Pancreas (tissue), 10 donors: Measurements from ENCODE around the gene TAS2R30. TPM values are rescaled to one million over a fixed set of nuclear protein-coding genes. Genes with fewer than 3 reads are reported as not detected.

Experiments used
- ATAC-seq, 4 donors: fragments of 200-7000 bp; cut with Tn5 transposase; one replicate each; pipeline versions ENCODE4 v1.8.0 to v1.9.1; 2020; ENCODE audit warnings: mild to moderate bottlenecking in 4 of 4, moderate library complexity in 4 of 4
- DNase-seq, 6 donors: peaks; one replicate each; pipeline ENCODE4 v3.0.0-alpha.2; 2020
- FAIRE-seq: peaks from 2 replicates; lab custom pipeline; 2012; peaks lifted over from hg19 to GRCh38; lab: Jason Lieb, UNC
- H3K27ac ChIP-seq, 4 donors: fragments of 200-600 bp; sonication (generic); 1 replicate in 3 of 4; 2 replicates in 1 of 4; pipeline versions ENCODE4 v1.5.0 to v1.8.0; 2020
- H3K27me3 ChIP-seq, 4 donors: fragments of 200-600 bp; one replicate each; pipeline ENCODE4 v1.8.0; 2021
- H3K36me3 ChIP-seq, 3 donors: fragments of 200-600 bp; sonication (generic) in 1 of 3; one replicate each; pipeline versions ENCODE4 v1.5.0 to v1.8.0; 2020 to 2021
- H3K4me1 ChIP-seq, 3 donors: fragments of 200-600 bp; one replicate each; pipeline ENCODE4 v1.8.0; 2021
- H3K4me3 ChIP-seq, 4 donors: fragments of 200-600 bp; sonication (generic) in 2 of 4; one replicate each; pipeline versions ENCODE4 v1.5.0 to v1.8.0; 2020 to 2021
- H3K9me3 ChIP-seq, 4 donors: fragments of 200-600 bp; one replicate each; pipeline ENCODE4 v1.8.0; 2021
- WGBS, 2 donors: extraction: QIAGEN DNeasy Blood & Tissue Kit; methylation state at CpG; one replicate each; pipeline ENCODE4 v1.1.7; 2013; 5-methylcytosine and 5-hydroxymethylcytosine counted together
- intact Hi-C, 3 donors: fragments of 100-400 bp; cut with DNase I; formaldehyde crosslinking; loops; one replicate each; pipeline versions ENCODE4 v1.11.1 to v1.14.2; 2022
- polyA plus RNA-seq, 2 donors: library from polyadenylated mRNA; stranded (reverse); fragments of 200-250 nt; gene quantifications; one replicate each; pipeline ENCODE4 v1.2.3, GENCODE V29; 2013
- total RNA-seq, 6 donors: library from RNA; stranded (reverse); fragmentation: NEBNext Ultra II Directional in 4 of 6; extraction: Animal tissue kit (Norgen Biotek cat#: 25700) in 4 of 6; gene quantifications; one replicate each; pipeline versions ENCODE4 v1.2.1 to v1.2.4, GENCODE V29; 2021 to 2023
- TF ChIP-seq, protein P1 (sequence below), 4 donors: fragments of 200-600 bp; sonication (generic) in 3 of 4; IDR thresholded peaks; one replicate each; pipeline versions ENCODE4 v1.5.0 to v1.8.0; 2021; ENCODE audit warnings: antibody characterized with exemption in 4 of 4
- donor health status: healthy with polysubstance abuse.
- donor health status: DM: no; HTN: no; CAD: no; lungs with moderate emphysema.
- donor health status: DM: no; HTN: no; CAD: no.
- donor health status: control.
- donor health status: control.
- donor health status: Bipolar disorder and iron deficiency.
- donor health status: DM: yes; HTN: yes; CAD: no.
- donor health status: DM: no; HTN: no; CAD: no.
- donor health status: DM: no; HTN: no; CAD: no.
- donor health status: DM: yes; HTN: yes; CAD: no.

The TAS2R30 gene, protein sequence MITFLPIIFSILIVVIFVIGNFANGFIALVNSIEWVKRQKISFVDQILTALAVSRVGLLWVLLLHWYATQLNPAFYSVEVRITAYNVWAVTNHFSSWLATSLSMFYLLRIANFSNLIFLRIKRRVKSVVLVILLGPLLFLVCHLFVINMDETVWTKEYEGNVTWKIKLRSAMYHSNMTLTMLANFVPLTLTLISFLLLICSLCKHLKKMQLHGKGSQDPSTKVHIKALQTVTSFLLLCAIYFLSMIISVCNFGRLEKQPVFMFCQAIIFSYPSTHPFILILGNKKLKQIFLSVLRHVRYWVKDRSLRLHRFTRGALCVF
- 1 to 10 TPM in 5 of 6 donors, under 1 TPM in 1; 0.98 to 2.6 (median 1.5) TPM for total RNA-seq
- not detected for polyA plus RNA-seq

DNA sequence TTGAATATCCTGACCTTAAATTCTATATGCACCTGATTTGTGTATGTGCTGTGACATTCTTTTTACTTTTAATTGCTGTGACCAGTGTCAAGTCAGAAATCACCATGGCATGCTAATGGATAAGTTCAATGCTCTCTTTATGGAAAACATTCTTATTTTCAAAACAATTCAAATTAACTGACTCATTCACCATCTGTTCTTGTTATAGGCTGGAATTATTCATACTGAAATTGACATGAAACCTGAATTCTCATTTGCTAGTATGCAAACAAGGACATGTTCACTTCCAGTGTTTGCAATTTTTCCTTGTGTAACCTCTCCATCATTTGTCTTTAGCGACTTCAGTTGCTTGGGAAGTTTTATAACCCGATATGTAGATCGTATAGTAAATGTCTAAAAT is at the start of gene TAS2R30:
TAS2R30 (minus strand) TSS at position 340 of the 400 bp plus-strand sequence. CDS start 400 bp downstream, outside the sequence.
- Histone ChIP-seq H3K9me3 (no peaks in the 10 kb centered on the region), H3K27ac (no peak within 1 kb of the TSS), H3K4me1 (no peaks in the 10 kb centered on the region), H3K36me3 (no peaks in the 10 kb centered on the region), H3K27me3 (no peaks in the 10 kb centered on the region), H3K4me3 (no peak within 1 kb of the TSS)
- FAIRE-seq (no peak), DNase-seq (no peak), ATAC-seq (no peak)
- WGBS, 2 donors, result 62 to 75% methylated on average over 3 of the region's 3 CpGs
- intact Hi-C loops, result no loop called here
- TF ChIP-seq, protein P1, sequence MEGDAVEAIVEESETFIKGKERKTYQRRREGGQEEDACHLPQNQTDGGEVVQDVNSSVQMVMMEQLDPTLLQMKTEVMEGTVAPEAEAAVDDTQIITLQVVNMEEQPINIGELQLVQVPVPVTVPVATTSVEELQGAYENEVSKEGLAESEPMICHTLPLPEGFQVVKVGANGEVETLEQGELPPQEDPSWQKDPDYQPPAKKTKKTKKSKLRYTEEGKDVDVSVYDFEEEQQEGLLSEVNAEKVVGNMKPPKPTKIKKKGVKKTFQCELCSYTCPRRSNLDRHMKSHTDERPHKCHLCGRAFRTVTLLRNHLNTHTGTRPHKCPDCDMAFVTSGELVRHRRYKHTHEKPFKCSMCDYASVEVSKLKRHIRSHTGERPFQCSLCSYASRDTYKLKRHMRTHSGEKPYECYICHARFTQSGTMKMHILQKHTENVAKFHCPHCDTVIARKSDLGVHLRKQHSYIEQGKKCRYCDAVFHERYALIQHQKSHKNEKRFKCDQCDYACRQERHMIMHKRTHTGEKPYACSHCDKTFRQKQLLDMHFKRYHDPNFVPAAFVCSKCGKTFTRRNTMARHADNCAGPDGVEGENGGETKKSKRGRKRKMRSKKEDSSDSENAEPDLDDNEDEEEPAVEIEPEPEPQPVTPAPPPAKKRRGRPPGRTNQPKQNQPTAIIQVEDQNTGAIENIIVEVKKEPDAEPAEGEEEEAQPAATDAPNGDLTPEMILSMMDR (IDR thresholded peaks at IDR 0.05), result no peak

DNA sequence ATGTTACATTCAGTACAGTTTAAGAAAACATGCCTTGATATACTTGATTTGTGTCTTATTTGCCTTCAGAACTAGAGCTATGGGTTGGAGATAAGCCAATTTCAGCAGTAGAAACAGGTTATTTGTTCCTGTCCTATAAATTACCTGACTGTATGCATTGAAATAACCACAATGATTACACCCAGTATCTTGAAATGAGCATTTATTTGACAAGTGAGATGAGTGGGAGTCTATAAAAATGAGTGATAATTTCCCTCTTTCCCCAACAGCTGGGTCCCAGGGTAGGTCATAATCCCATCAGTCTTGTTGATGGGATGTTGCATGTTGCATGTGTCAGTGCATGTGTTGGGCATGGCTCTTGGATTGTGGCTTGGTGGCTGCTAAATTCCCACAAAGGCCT is 48.6 kb upstream of the TAS2R30 start:
- no peak overlapping the region for H3K4me3 ChIP-seq
- TF ChIP-seq, protein P1 (IDR thresholded peaks at IDR 0.05), result no peak
- FAIRE-seq (no peak), ATAC-seq (no peak), DNase-seq (no peak)
- no peaks in the 10 kb centered on the region for H3K9me3 ChIP-seq
- H3K27ac ChIP-seq, result no peak overlapping the region
- H3K4me1 ChIP-seq, result no peaks in the 10 kb centered on the region
- intact Hi-C loops, result no loop called here
- H3K36me3 ChIP-seq, result no peaks in the 10 kb centered on the region
- H3K27me3 ChIP-seq, result no peaks in the 10 kb centered on the region

DNA sequence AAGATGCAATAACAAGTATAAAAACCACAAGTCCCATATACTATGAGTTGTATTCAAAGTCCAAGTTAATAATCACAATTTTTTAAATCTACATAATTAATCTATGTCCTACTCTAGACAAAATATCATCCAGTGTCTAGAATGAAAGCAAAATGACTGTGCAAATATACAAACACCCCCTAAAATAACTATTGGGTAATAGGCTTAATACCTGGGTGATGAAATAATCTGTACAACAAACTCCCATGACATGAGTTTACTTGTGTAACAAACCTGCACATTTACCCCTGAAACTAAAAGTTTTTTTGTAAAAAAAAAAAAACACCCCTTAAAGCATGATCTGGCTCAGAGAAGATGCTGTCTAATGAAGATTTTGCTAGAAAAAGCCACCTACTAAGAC is 48.1 kb upstream of the TAS2R30 start:
- TF ChIP-seq, protein P1 (IDR thresholded peaks at IDR 0.05), result no peak
- ATAC-seq (no peak), DNase-seq (no peak), FAIRE-seq (no peak)
- Histone ChIP-seq H3K9me3 (no peaks in the 10 kb centered on the region), H3K36me3 (no peaks in the 10 kb centered on the region), H3K4me1 (no peaks in the 10 kb centered on the region), H3K4me3 (no peak overlapping the region), H3K27me3 (no peaks in the 10 kb centered on the region), H3K27ac (no peak overlapping the region)
- intact Hi-C loops, result no loop called here

DNA sequence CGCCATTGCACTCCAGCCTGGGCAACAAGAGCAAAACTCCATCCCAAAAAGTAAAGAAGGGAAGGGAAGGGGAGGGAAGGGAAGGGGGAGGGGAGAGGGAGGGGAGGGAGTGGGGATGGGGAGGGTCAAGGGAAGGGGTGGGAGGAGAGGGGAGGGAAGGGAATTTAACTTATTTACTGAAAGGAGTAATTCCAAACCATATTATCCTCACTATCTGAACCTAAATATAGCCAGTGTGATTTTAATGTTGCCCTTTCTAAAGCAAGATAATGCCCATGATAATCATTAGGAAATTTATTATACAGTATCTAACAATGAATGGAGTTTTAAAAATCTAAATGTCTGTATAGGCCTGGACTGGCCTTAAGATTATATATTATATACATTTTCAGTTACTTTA is 43.8 kb upstream of the TAS2R30 start:
- intact Hi-C loops, result no loop called here
- Histone ChIP-seq H3K9me3 (no peaks in the 10 kb centered on the region), H3K4me3 (no peak overlapping the region), H3K4me1 (no peaks in the 10 kb centered on the region), H3K36me3 (no peaks in the 10 kb centered on the region), H3K27ac (no peak overlapping the region), H3K27me3 (no peaks in the 10 kb centered on the region)
- TF ChIP-seq, protein P1 (IDR thresholded peaks at IDR 0.05), result no peak
- WGBS, 2 donors, result 97 to 100% methylated on average over 1 of the region's 1 CpG
- no peak for DNase-seq
- ATAC-seq, result no peak
- no peak for FAIRE-seq

DNA sequence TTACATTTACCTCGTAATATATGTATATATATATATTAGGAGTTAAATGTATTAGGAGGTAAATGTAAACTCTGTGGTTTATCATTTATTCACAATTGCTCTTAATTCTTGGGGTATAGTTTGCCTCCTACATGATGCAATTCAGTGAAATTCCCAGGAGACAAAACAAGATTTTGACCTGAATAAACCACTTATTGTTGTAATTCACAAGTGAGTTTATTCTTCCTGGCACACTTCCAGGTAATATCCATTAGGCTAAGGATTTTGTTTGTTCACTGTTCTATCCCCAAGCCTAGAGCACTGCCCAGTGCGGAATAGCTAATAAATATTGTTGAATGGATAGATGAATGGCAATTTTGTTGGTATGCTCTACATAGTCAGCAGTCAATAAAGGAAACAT is 39.6 kb upstream of the TAS2R30 start:
- no peaks in the 10 kb centered on the region for H3K36me3 ChIP-seq
- H3K27me3 ChIP-seq, result no peaks in the 10 kb centered on the region
- no peak overlapping the region for H3K27ac ChIP-seq
- 90 to 91% methylated on average over 2 of the region's 2 CpGs for WGBS, 2 donors
- ATAC-seq (no peak), DNase-seq (no peak), FAIRE-seq (no peak)
- no peak overlapping the region for H3K4me3 ChIP-seq
- TF ChIP-seq, protein P1 (IDR thresholded peaks at IDR 0.05), result no peak
- intact Hi-C loops, result no loop called here
- H3K9me3 ChIP-seq, result no peaks in the 10 kb centered on the region
- peaks cover 9 to 26% (median 12%) of the 10 kb centered on the region in 3 donors for H3K4me1 ChIP-seq
